AG09309 (cell line): Measurements from ENCODE around the gene ADAMTS17.

Experiments
- DNase-seq: peaks from one replicate; pipeline ENCODE4 v3.0.0-alpha.2; 2010; ENCODE audit warnings: low read depth
- H3K4me3 ChIP-seq: 2 replicates; pipeline ENCODE4 v1.5.1; 2011; ENCODE audit warnings: mild to moderate bottlenecking, low read depth, low read length, moderate library complexity; ENCODE audit not compliant: control insufficient read depth
- TF ChIP-seq, protein P1 (sequence below): IDR thresholded peaks from 2 replicates; pipeline ENCODE4 v1.5.1; 2011; ENCODE audit warnings: mild to moderate bottlenecking, low read depth, low read length, inconsistent platforms; ENCODE audit not compliant: insufficient read depth, control insufficient read depth; ENCODE audit errors: missing control alignments

The ADAMTS17 gene

GRCh38 chr15:100236981-100237720 lies 104.6 kb downstream of the ADAMTS17 start:
- DNase-seq: no peak
- TF ChIP-seq, protein P1, sequence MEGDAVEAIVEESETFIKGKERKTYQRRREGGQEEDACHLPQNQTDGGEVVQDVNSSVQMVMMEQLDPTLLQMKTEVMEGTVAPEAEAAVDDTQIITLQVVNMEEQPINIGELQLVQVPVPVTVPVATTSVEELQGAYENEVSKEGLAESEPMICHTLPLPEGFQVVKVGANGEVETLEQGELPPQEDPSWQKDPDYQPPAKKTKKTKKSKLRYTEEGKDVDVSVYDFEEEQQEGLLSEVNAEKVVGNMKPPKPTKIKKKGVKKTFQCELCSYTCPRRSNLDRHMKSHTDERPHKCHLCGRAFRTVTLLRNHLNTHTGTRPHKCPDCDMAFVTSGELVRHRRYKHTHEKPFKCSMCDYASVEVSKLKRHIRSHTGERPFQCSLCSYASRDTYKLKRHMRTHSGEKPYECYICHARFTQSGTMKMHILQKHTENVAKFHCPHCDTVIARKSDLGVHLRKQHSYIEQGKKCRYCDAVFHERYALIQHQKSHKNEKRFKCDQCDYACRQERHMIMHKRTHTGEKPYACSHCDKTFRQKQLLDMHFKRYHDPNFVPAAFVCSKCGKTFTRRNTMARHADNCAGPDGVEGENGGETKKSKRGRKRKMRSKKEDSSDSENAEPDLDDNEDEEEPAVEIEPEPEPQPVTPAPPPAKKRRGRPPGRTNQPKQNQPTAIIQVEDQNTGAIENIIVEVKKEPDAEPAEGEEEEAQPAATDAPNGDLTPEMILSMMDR: no peak
- H3K4me3 ChIP-seq: no peak overlapping the region

- DNase-seq: no peak
- no peak overlapping the region for H3K4me3 ChIP-seq
- TF ChIP-seq, protein P1: no peak
Measured at GRCh38 chr15:100235030-100235617, 106.7 kb downstream of the ADAMTS17 start.

DNA sequence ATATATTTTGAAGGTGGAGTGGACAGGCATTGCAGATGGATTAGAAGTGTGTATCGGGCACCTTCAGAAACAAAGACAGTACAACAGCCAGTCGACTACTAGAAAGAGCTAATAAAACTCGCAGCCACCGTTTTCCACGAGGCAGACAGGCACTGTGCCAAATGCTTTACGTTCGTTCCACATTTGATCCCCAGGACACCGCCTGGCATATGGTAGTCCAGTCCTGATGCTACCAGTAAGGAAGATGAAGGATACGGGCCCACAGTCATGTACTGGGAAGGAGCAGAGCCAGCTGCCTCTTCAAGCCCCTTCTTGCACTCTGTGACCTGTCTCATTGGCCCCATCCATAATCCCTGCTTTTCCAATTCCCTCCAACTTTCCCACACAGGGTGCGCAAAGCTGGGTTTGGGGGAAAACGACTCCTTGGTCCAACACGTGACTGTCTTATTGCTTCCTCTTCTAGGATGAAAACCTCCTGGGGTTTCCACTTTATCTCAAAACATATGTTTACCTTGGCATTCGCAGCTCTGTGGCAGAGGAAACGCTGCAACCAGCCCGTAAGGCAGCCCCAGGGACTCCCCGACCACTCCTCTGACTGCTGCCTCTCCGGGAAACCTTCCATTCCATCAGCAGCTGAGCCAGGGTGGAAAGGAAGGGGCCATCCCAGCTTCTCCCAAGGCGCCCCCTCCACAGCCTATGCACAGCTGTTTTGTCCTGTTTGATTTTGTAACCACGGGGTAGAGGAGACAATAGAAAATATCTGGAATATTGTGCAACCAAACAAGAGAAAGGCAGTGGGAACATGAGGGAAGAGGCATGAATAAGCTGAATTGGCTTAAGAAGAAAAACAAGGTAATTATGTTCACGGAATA lies 107.4 kb downstream of the ADAMTS17 start:
- TF ChIP-seq, protein P1: no peak
- no peak overlapping the region for H3K4me3 ChIP-seq
- no peak for DNase-seq

- DNase-seq: no peak
- H3K4me3 ChIP-seq: no peak overlapping the region
- TF ChIP-seq, protein P1: no peak
Measured at GRCh38 chr15:100230784-100231183, 111.0 kb downstream of the ADAMTS17 start.

DNA sequence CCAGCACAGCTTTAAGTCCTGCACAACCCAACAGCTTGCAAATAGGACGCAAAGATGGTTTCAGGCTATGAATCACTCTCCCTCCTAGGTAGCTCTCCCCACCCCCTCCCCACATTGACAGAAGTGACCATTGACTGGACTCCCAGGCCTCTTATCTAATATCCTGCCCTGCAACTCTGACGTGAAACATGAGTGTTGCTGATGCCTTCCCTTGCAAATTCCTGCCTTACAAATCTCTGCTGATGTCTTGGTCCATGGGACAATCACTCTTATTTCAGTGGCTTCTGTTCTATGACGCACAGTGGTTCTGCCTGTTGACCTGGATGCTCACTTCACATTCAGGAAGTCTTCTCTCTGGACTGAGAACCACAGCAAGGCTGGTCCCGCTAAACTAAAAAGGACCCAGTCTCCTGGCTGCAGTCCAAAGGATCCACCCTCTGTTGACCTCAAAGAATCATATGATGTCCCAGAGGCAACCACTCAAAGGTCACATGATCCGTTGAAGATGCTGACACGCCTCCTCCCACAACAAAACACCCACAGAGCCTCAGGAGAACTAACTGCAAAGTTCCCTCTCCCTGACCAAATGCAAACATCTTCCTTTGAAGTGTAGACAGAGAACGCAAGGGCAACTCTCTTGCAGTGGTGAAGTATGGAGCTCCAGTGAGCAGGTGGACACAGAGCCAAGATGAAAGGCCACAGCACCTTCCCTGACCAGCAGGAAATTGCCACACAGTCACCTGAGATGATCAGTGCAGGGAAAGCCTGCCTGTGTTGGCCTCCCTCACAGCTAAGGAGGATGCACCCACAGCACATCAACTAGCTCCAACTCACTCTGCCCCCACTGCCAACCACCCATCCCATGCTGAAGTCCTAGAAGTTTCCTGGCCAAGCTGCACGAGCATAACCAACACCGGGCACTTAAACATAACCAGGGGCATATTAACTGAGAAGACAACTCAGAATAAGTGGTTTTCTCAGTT lies 112.3 kb downstream of the ADAMTS17 start:
- no peak overlapping the region for H3K4me3 ChIP-seq
- DNase-seq: no peak
- TF ChIP-seq, protein P1: no peak
